Right ventricle myocardium inferior (tissue), 1 donor: ENCODE data around the gene PROC. TPM values are rescaled to one million over a fixed set of nuclear protein-coding genes. Genes with fewer than 3 reads are reported as not detected.
A peak's percentile ranks its signal among the peaks of the same experiment; 100 is the strongest.

Source experiments
- ATAC-seq: fragments of 200-7000 bp; cut with Tn5 transposase; one replicate; pipeline ENCODE4 v1.9.1; 2020; ENCODE audit warnings: mild to moderate bottlenecking, moderate library complexity
- DNase-seq: peaks from one replicate; pipeline ENCODE4 v3.0.0; 2021; ENCODE audit errors: missing footprints
- intact Hi-C: fragments of 100-400 bp; cut with DNase I; formaldehyde crosslinking; loops from one replicate; pipeline ENCODE4 v1.11.0; 2022
- total RNA-seq: library from RNA; stranded (reverse); fragmentation: NEBNext Ultra II Directional; extraction: Animal tissue kit (Norgen Biotek cat#: 25700); gene quantifications from one replicate; pipeline ENCODE4 v1.2.1, GENCODE V29; 2021
- donor health status: DM: no; HTN: yes; CAD: no; lungs with severe emphysema.

Gene PROC
- total RNA-seq, 1 donor from 2014 or later: not detected

DNA sequence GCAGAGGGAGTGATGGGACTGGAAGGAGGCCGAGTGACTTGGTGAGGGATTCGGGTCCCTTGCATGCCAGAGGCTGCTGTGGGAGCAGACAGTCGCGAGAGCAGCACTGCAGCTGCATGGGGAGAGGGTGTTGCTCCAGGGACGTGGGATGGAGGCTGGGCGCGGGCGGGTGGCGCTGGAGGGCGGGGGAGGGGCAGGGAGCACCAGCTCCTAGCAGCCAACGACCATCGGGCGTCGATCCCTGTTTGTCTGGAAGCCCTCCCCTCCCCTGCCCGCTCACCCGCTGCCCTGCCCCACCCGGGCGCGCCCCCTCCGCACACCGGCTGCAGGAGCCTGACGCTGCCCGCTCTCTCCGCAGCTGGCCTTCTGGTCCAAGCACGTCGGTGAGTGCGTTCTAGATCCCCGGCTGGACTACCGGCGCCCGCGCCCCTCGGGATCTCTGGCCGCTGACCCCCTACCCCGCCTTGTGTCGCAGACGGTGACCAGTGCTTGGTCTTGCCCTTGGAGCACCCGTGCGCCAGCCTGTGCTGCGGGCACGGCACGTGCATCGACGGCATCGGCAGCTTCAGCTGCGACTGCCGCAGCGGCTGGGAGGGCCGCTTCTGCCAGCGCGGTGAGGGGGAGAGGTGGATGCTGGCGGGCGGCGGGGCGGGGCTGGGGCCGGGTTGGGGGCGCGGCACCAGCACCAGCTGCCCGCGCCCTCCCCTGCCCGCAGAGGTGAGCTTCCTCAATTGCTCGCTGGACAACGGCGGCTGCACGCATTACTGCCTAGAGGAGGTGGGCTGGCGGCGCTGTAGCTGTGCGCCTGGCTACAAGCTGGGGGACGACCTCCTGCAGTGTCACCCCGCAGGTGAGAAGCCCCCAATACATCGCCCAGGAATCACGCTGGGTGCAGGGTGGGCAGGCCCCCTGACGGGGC, 4.6 kb downstream of the PROC start:
- DNase-seq (peak; percentile 81), ATAC-seq (no peak)
- intact Hi-C loops: no loop called here

DNA sequence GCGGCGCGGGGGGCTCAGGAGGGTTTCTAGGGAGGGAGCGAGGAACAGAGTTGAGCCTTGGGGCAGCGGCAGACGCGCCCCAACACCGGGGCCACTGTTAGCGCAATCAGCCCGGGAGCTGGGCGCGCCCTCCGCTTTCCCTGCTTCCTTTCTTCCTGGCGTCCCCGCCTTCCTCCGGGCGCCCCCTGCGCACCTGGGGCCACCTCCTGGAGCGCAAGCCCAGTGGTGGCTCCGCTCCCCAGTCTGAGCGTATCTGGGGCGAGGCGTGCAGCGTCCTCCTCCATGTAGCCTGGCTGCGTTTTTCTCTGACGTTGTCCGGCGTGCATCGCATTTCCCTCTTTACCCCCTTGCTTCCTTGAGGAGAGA, 5.2 kb downstream of the PROC start:
- no peak for DNase-seq
- intact Hi-C loops: no loop called here
- no peak for ATAC-seq

DNA sequence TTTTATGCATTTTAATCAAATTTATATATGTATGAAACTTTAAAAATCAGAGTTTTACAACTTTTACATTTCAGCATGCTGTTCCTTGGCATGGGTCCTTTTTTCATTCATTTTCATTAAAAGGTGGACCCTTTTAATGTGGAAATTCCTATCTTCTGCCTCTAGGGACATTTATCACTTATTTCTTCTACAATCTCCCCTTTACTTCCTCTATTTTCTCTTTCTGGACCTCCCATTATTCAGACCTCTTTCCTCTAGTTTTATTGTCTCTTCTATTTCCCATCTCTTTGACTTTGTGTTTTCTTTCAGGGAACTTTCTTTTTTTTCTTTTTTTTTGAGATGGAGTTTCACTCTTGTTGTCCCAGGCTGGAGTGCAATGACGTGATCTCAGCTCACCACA, 5.7 kb downstream of the PROC start:
- intact Hi-C loops: no loop called here
- ATAC-seq (no peak), DNase-seq (no peak)

DNA sequence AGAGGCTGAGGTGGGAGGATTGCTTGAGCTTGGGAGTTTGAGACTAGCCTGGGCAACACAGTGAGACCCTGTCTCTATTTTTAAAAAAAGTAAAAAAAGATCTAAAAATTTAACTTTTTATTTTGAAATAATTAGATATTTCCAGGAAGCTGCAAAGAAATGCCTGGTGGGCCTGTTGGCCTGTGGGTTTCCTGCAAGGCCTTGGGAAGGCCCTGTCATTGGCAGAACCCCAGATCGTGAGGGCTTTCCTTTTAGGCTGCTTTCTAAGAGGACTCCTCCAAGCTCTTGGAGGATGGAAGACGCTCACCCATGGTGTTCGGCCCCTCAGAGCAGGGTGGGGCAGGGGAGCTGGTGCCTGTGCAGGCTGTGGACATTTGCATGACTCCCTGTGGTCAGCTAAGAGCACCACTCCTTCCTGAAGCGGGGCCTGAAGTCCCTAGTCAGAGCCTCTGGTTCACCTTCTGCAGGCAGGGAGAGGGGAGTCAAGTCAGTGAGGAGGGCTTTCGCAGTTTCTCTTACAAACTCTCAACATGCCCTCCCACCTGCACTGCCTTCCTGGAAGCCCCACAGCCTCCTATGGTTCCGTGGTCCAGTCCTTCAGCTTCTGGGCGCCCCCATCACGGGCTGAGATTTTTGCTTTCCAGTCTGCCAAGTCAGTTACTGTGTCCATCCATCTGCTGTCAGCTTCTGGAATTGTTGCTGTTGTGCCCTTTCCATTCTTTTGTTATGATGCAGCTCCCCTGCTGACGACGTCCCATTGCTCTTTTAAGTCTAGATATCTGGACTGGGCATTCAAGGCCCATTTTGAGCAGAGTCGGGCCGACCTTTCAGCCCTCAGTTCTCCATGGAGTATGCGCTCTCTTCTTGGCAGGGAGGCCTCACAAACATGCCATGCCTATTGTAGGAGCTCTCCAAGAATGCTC, 6.6 kb downstream of the PROC start:
- DNase-seq (no peak), ATAC-seq (no peak)
- intact Hi-C loops: no loop called here

DNA sequence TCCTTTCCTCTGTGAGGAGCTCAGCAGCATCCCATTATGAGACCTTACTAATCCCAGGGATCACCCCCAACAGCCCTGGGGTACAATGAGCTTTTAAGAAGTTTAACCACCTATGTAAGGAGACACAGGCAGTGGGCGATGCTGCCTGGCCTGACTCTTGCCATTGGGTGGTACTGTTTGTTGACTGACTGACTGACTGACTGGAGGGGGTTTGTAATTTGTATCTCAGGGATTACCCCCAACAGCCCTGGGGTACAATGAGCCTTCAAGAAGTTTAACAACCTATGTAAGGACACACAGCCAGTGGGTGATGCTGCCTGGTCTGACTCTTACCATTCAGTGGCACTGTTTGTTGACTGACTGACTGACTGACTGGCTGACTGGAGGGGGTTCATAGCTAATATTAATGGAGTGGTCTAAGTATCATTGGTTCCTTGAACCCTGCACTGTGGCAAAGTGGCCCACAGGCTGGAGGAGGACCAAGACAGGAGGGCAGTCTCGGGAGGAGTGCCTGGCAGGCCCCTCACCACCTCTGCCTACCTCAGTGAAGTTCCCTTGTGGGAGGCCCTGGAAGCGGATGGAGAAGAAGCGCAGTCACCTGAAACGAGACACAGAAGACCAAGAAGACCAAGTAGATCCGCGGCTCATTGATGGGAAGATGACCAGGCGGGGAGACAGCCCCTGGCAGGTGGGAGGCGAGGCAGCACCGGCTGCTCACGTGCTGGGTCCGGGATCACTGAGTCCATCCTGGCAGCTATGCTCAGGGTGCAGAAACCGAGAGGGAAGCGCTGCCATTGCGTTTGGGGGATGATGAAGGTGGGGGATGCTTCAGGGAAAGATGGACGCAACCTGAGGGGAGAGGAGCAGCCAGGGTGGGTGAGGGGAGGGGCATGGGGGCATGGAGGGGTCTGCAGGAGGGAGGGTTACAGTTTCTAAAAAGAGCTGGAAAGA, 7.6 kb downstream of the PROC start:
- intact Hi-C loops: no loop called here
- no peak for DNase-seq
- no peak for ATAC-seq

DNA sequence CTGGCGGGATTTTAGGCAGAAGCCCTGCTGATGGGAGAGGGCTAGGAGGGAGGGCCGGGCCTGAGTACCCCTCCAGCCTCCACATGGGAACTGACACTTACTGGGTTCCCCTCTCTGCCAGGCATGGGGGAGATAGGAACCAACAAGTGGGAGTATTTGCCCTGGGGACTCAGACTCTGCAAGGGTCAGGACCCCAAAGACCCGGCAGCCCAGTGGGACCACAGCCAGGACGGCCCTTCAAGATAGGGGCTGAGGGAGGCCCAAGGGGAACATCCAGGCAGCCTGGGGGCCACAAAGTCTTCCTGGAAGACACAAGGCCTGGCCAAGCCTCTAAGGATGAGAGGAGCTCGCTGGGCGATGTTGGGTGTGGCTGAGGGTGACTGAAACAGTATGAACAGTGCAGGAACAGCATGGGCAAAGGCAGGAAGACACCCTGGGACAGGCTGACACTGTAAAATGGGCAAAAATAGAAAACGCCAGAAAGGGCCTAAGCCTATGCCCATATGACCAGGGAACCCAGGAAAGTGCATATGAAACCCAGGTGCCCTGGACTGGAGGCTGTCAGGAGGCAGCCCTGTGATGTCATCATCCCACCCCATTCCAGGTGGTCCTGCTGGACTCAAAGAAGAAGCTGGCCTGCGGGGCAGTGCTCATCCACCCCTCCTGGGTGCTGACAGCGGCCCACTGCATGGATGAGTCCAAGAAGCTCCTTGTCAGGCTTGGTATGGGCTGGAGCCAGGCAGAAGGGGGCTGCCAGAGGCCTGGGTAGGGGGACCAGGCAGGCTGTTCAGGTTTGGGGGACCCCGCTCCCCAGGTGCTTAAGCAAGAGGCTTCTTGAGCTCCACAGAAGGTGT, 8.5 kb downstream of the PROC start:
- no peak for DNase-seq
- ATAC-seq: peak; percentile 10
- intact Hi-C loops: no loop called here

DNA sequence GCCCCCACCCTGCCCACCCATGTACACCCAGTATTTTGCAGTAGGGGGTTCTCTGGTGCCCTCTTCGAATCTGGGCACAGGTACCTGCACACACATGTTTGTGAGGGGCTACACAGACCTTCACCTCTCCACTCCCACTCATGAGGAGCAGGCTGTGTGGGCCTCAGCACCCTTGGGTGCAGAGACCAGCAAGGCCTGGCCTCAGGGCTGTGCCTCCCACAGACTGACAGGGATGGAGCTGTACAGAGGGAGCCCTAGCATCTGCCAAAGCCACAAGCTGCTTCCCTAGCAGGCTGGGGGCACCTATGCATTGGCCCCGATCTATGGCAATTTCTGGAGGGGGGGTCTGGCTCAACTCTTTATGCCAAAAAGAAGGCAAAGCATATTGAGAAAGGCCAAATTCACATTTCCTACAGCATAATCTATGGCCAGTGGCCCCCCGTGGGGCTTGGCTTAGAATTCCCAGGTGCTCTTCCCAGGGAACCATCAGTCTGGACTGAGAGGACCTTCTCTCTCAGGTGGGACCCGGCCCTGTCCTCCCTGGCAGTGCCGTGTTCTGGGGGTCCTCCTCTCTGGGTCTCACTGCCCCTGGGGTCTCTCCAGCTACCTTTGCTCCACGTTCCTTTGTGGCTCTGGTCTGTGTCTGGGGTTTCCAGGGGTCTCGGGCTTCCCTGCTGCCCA, 9.3 kb downstream of the PROC start:
- intact Hi-C loops: no loop called here
- DNase-seq (no peak), ATAC-seq (no peak)

DNA sequence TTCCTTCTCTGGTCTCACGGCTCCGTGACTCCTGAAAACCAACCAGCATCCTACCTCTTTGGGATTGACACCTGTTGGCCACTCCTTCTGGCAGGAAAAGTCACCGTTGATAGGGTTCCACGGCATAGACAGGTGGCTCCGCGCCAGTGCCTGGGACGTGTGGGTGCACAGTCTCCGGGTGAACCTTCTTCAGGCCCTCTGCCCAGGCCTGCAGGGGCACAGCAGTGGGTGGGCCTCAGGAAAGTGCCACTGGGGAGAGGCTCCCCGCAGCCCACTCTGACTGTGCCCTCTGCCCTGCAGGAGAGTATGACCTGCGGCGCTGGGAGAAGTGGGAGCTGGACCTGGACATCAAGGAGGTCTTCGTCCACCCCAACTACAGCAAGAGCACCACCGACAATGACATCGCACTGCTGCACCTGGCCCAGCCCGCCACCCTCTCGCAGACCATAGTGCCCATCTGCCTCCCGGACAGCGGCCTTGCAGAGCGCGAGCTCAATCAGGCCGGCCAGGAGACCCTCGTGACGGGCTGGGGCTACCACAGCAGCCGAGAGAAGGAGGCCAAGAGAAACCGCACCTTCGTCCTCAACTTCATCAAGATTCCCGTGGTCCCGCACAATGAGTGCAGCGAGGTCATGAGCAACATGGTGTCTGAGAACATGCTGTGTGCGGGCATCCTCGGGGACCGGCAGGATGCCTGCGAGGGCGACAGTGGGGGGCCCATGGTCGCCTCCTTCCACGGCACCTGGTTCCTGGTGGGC, 10.0 kb downstream of the PROC start:
- DNase-seq (no peak), ATAC-seq (no peak)

DNA sequence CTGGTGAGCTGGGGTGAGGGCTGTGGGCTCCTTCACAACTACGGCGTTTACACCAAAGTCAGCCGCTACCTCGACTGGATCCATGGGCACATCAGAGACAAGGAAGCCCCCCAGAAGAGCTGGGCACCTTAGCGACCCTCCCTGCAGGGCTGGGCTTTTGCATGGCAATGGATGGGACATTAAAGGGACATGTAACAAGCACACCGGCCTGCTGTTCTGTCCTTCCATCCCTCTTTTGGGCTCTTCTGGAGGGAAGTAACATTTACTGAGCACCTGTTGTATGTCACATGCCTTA, 10.5 kb downstream of the PROC start:
- DNase-seq (no peak), ATAC-seq (no peak)
- intact Hi-C loops: no loop called here

More for the DNA sequence above, 10.0 kb downstream of the PROC start:
- intact Hi-C loops: no loop called here

DNA sequence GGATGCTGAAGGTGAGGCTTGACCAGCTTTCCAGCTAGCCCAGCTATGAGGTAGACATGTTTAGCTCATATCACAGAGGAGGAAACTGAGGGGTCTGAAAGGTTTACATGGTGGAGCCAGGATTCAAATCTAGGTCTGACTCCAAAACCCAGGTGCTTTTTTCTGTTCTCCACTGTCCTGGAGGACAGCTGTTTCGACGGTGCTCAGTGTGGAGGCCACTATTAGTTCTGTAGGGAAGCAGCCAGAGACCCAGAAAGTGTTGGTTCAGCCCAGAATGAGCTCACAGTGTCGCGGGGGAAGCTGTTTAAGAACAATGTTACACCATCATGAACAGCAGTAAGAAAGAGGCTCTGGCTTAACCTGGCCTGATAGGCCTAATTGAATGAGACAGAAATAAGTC, 11.1 kb downstream of the PROC start:
- DNase-seq: no peak
- intact Hi-C loops: no loop called here
- ATAC-seq: no peak

DNA sequence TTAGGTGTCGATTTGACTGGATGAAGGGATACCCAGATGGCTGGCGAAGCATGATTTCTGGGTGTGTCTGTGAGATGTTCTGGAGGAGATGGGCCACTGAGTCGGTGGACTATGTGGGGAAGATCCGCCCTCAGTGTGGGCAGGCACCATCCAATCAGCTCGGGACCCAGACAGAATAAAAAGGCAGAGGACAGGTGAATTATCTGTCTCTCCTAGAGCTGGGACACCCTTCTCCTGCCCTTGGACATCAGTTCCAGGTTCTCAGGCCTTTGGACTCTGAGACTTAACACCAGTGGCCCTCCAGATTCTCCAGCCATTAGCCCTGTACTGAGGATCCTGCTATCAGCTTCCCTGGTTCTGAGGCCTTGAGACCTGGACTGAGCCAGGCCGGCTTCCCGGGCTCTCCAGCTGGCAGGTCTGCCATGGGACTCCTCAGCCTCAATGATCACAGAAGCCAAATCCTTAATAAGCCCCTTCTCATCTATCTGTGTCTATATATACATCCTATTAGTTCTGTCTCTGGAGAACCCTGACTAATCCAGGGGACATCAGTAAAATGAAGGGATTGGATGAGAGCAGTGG, 11.7 kb downstream of the PROC start:
- no peak for DNase-seq
- intact Hi-C loops: no loop called here
- ATAC-seq: no peak

DNA sequence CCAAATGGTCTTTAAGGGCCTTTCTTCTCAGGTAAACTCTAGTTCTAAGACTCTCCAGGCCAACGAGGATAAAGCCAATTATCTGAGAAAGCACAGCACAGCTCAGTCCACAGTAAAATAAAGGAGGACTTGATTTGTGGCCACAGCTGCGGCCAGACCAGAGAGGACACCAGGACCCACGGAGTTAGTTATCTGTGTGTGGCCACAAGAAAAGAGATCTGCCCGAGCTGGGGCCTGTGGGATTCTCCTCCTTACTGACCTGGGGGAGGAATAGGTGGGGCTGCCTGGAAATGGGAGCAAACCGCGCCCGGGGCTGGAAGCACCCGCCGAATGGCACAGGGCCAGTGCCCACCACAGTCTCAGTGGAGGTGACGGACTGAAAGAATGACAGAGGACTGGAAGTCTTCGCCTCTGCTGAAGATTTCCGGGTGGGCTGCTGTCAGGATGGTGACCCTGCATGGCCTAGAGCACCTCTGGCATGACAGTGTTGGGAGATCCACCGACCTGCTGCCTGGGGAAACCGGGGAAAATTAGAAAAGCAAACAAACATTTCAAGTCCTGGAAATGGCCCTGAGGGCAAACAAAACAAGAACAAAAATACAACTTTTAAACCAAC, 13.3 kb downstream of the PROC start:
- ATAC-seq (no peak), DNase-seq (no peak)
- intact Hi-C loops: no loop called here

DNA sequence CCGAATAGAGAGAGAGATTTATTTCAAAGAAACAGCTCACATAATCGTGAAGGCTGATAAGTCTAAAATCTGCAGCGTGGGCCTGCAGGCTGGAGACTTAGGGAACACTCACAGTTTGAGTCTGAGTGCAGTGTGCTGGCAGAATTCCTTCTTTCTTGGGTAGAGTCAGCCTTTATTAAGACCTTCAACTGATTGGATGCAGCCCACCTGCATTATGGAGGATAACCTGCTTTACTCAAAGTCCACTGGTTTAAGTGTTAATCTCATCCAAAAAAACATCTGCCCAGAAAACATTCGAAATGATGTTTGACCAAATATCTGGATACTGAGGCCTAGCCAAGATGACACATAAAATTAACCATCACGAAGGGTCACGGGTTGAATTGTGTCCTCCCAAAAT, 16.3 kb downstream of the PROC start:
- ATAC-seq (no peak), DNase-seq (no peak)
- intact Hi-C loops: no loop called here

DNA sequence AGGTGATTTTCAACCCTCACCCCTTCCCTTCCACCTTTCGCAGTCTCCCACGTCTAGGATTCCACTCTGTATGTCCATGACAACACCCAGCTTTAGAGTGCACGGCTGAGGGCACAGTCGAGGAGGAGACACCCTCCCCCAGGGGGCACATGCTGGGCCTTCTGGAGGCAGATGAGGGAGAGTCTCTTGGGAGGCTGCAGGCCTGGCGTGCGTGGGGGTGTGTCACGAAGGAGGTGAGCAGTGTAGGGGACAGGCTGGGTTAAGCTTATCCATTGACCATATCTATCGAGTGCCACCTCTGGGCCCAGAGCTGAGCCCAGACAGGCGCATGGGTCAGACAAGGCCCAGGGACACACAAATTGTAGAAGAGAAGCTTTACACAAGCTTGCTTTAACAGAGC, 18.8 kb downstream of the PROC start:
- DNase-seq: no peak
- intact Hi-C loops: no loop called here
- no peak for ATAC-seq

DNA sequence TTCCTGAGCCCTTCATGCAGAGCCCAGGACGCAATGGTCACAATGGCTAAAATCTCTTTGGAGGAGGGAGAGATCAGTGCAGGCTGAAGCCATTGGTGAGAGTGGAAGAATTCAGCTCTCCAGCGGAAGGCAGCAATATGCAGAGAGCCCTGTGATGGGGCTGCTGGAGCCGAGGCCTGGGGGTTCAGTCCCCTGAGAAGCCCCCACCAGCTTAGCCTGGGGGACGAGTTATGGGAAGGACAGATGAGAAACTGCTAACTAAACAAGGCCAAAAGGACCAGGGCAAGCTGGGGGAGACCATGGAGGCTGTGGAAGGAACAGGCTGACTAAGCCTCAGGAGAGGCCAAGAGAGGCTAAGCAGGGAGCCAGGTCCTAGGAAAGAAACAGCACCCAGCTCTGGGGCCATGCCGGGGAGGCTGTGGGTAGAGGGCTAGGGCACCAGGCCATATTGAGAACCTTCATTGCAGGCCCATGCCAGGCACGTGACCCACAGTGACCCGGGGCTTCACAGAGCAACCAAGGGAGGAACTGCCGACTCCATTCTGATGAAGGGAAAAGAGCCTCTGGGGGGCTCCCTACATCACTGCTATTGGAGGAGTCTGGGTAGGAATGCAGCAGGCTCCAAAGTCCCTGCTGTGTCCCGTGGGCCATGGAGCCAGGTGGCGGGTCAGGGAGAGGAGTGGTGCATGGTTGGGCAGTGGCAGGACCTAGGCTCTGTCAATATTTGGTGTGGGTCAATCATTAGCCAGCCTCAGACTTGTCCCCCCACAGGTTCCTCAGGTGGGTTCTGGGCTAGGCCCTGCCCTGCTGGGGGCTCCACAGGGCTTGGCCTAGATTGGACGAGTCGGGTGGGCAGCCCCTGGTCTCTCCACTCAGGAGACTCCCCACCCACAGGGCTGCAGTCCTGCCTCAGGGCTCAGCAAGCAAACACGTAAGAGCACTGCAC, 19.8 kb downstream of the PROC start:
- ATAC-seq: no peak
- intact Hi-C loops: no loop called here
- no peak for DNase-seq
